Common myeloid progenitor, CD34-positive (primary cell): ENCODE results near the gene LMF2.

Experiments
- CTCF ChIA-PET: fragments of 350-600 bp; sonication (Branson Sonifier 250); formaldehyde crosslinking; loops from one replicate; lab custom pipeline; 2021; ENCODE audit warnings: antibody characterized with exemption; lab: Charles Lee
- POLR2A ChIA-PET: fragments of 350-600 bp; sonication (Branson Sonifier 250); formaldehyde crosslinking; loops from one replicate; lab custom pipeline; 2021; ENCODE audit warnings: antibody characterized with exemption; lab: Charles Lee
- DNase-seq, 3 donors: peaks; one replicate each; pipeline versions ENCODE4 v3.0.0 to v3.0.0-alpha.2; 2013
- H3K27ac ChIP-seq, 2 experiments: 1 replicate in 1 of 2; 2 replicates in 1 of 2; pipeline ENCODE4 v1.7.0; 2013; ENCODE audit warnings: inconsistent platforms in 2 of 2, low read length in 2 of 2, mild to moderate bottlenecking in 2 of 2, low read depth in 1 of 2, moderate library complexity in 1 of 2; ENCODE audit not compliant: severe bottlenecking in 2 of 2, insufficient read depth in 1 of 2, poor library complexity in 1 of 2
- H3K27me3 ChIP-seq, 5 experiments: replicated peaks in 2 of 5; 1 replicate in 3 of 5; 2 replicates in 2 of 5; pipeline versions ENCODE4 v1.6.1 to v1.7.0; 2013; ENCODE audit warnings: low read length in 4 of 5, mild to moderate bottlenecking in 2 of 5, moderate library complexity in 2 of 5, inconsistent platforms in 1 of 5; ENCODE audit not compliant: insufficient read depth in 5 of 5, control insufficient read depth in 4 of 5
- H3K36me3 ChIP-seq, 4 experiments: 1 replicate in 2 of 4; 2 replicates in 2 of 4; pipeline versions ENCODE4 v1.6.1 to v1.7.0; 2013; ENCODE audit warnings: low read length in 3 of 4, control low read depth in 1 of 4, mild to moderate bottlenecking in 1 of 4; ENCODE audit not compliant: control insufficient read depth in 4 of 4, insufficient read depth in 4 of 4
- H3K4me1 ChIP-seq, 4 experiments: 1 replicate in 3 of 4; 2 replicates in 1 of 4; pipeline versions ENCODE4 v1.6.1 to v1.7.1; 2013; ENCODE audit warnings: low read length in 3 of 4, mild to moderate bottlenecking in 3 of 4, control low read depth in 1 of 4, inconsistent platforms in 1 of 4, moderate library complexity in 1 of 4; ENCODE audit not compliant: control insufficient read depth in 4 of 4, insufficient read depth in 4 of 4; ENCODE audit errors: control extremely low read depth in 1 of 4
- H3K4me3 ChIP-seq, 7 experiments: 1 replicate in 4 of 7; 2 replicates in 3 of 7; pipeline versions ENCODE4 v1.5.1 to v1.7.0; 2013; ENCODE audit warnings: mild to moderate bottlenecking in 7 of 7, low read length in 6 of 7, moderate library complexity in 6 of 7, inconsistent platforms in 2 of 7, low read depth in 2 of 7, control low read depth in 1 of 7; ENCODE audit not compliant: insufficient read depth in 4 of 7, control insufficient read depth in 1 of 7; ENCODE audit errors: extremely low read depth in 1 of 7
- H3K9me3 ChIP-seq, 5 experiments: 1 replicate in 4 of 5; 2 replicates in 1 of 5; pipeline versions ENCODE4 v1.6.1 to v1.7.1; 2013; ENCODE audit warnings: low read length in 4 of 5, mild to moderate bottlenecking in 2 of 5, inconsistent platforms in 1 of 5, low read depth in 1 of 5, moderate library complexity in 1 of 5; ENCODE audit not compliant: control insufficient read depth in 4 of 5, insufficient read depth in 2 of 5; ENCODE audit errors: control extremely low read depth in 1 of 5
- WGBS: methylation state at CpG from one replicate; pipeline ENCODE4 v1.1.5; 2013; ENCODE audit not compliant: insufficient coverage; 5-methylcytosine and 5-hydroxymethylcytosine counted together

LMF2 gene

GRCh38 chr22:50504369-50505211 is 2.9 kb downstream of the LMF2 start:
- Histone ChIP-seq H3K27ac (no peak overlapping the region), H3K4me3 (no peak overlapping the region), H3K9me3 (no peaks in the 10 kb centered on the region), H3K27me3 (no peaks in the 10 kb centered on the region), H3K36me3 (peaks cover 6 to 29% (median 19%) of the 10 kb centered on the region in 4 experiments), H3K4me1 (peaks cover 7 to 23% (median 23%) of the 10 kb centered on the region in 4 experiments)
- ChIA-PET POLR2A (no interaction called here), CTCF (no interaction called here)
- DNase-seq, result no peak
- 96% methylated on average over 29 of the region's 44 CpGs for WGBS

GRCh38 chr22:50503475-50504145 is 3.9 kb downstream of the LMF2 start:
- Histone ChIP-seq H3K9me3 (no peaks in the 10 kb centered on the region), H3K36me3 (peaks cover 6 to 29% (median 19%) of the 10 kb centered on the region in 4 experiments), H3K4me1 (peaks cover under 1 to 16% (median 14%) of the 10 kb centered on the region in 4 experiments), H3K27me3 (no peaks in the 10 kb centered on the region), H3K27ac (no peak overlapping the region), H3K4me3 (no peak overlapping the region)
- WGBS, result 93% methylated on average over 12 of the region's 26 CpGs
- ChIA-PET POLR2A (no interaction called here), CTCF (interaction anchor here (0.8 to 1.4 kb wide), 3 partner anchors 13 to 61 kb away, joined by 3 to 7 read pairs (median 3); no protein-coding TSS in a partner anchor)
- no peak for DNase-seq

GRCh38 chr22:50502628-50503474 is 4.7 kb downstream of the LMF2 start:
- Histone ChIP-seq H3K4me3 (no peak overlapping the region), H3K36me3 (peaks cover 6 to 29% (median 19%) of the 10 kb centered on the region in 4 experiments), H3K27ac (no peak overlapping the region), H3K27me3 (no peaks in the 10 kb centered on the region), H3K4me1 (peaks cover 0 to 19% (median 15%) of the 10 kb centered on the region in 4 experiments), H3K9me3 (no peaks in the 10 kb centered on the region)
- CTCF ChIA-PET, result interaction anchor here (0.8 to 3.1 kb wide), 5 partner anchors 12 to 62 kb away, joined by 3 to 13 read pairs (median 3); no protein-coding TSS in a partner anchor
- POLR2A ChIA-PET, result no interaction called here
- 98% methylated on average over 21 of the region's 24 CpGs for WGBS
- DNase-seq, result no peak

DNA sequence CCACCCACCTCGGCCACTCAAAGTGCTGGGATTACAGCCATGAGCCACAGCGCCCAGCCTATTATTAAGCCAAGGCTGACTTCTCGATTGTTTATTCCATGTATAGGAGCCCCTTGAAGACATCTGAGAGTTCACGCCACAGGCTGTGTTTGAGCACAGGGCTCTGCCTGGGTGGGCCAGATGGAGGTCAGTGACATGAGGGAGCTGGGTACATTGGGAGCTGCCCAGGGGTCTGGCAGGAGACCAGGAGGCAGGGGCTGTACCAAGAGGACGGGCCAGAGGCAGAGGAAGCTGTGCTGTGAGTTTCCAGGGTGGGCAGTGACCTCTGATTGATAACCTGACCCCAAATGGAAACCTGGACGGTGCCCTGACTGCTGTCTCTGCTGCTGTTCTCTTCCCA is 5.4 kb downstream of the LMF2 start:
- no peaks in the 10 kb centered on the region for H3K9me3 ChIP-seq
- no peak for DNase-seq
- H3K27ac ChIP-seq, result no peak overlapping the region
- H3K36me3 ChIP-seq, result peaks cover 6 to 29% (median 19%) of the 10 kb centered on the region in 4 experiments
- 96% methylated on average over 6 of the region's 6 CpGs for WGBS
- POLR2A ChIA-PET, result no interaction called here
- peaks cover 0 to 19% (median 14%) of the 10 kb centered on the region in 4 experiments for H3K4me1 ChIP-seq
- CTCF ChIA-PET, result interaction anchor here (1.0 to 3.1 kb wide), 3 partner anchors 11 to 35 kb away, joined by 3 to 13 read pairs (median 7); no protein-coding TSS in a partner anchor
- H3K27me3 ChIP-seq, result no peaks in the 10 kb centered on the region
- H3K4me3 ChIP-seq, result no peak overlapping the region

GRCh38 chr22:50500452-50500851 is 7.0 kb downstream of the LMF2 start:
- ChIA-PET POLR2A (no interaction called here), CTCF (interaction anchor here (0.9 to 8.2 kb wide), 4 partner anchors 11 to 44 kb away, joined by 3 to 63 read pairs (median 9); partner anchors contain the start of gene SCO2)
- Histone ChIP-seq H3K4me3 (no peak overlapping the region), H3K9me3 (no peaks in the 10 kb centered on the region), H3K36me3 (peaks cover 6 to 23% (median 15%) of the 10 kb centered on the region in 4 experiments), H3K4me1 (peaks cover 0 to 9% (median 2%) of the 10 kb centered on the region in 4 experiments), H3K27ac (no peak overlapping the region), H3K27me3 (no peaks in the 10 kb centered on the region)
- WGBS, result over 99% methylated on average over 11 of the region's 12 CpGs
- no peak for DNase-seq

DNA sequence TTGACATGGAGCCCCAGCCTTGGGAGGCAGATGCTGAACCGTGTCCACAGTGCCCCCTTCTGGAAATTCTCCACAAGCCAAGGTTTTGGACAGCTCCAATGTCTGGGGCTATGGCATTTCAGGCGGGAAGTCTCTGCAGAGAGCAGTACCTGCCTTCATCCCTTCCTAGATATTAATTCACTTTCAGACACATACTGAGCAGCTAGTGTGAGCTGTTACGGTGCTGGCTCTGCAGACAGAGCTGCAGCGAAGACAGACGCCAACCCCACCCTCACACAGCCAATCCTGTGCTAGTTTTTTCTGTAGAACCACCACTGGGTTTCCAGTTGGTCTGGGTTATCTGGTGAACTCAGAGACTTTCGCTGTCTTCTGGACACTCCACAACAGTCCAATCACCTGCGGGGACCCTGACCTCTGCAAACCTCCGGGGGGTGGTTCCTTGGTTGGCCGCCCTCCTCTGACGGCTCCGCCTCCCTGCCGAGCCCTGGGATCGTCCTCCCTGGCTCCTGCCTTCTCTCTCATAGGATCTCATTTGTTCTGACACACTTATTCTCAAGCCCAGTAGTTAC is 9.1 kb downstream of the LMF2 start:
- DNase-seq, result peak; percentile 59 to 80 (median 69)
- H3K27me3 ChIP-seq, result no peaks in the 10 kb centered on the region
- H3K27ac ChIP-seq, result no peak overlapping the region
- no peaks in the 10 kb centered on the region for H3K9me3 ChIP-seq
- ChIA-PET POLR2A (interaction anchor here (1.0 kb wide), 1 partner anchor 28 kb away, joined by 4 read pairs; no protein-coding TSS in a partner anchor), CTCF (interaction anchor here (0.7 to 8.2 kb wide), 13 partner anchors 9 to 223 kb away, joined by 3 to 63 read pairs (median 4); partner anchors contain the start of genes LMF2, MIOX, SBF1 and SCO2)
- H3K4me3 ChIP-seq, result no peak overlapping the region
- peaks cover 0 to 10% (median 7%) of the 10 kb centered on the region in 4 experiments for H3K36me3 ChIP-seq
- peaks cover 0 to 9% (median 2%) of the 10 kb centered on the region in 4 experiments for H3K4me1 ChIP-seq
- WGBS, result 30% methylated on average over 6 of the region's 13 CpGs
